A549 (cell line): ENCODE measurements around the gene FOXP1. TPM values are rescaled to one million over a fixed set of nuclear protein-coding genes. Genes with fewer than 3 reads are reported as not detected.

ENCODE experiments used
- ATAC-seq, 2 experiments: fragments of 200-7000 bp in 1 of 2; fragments of >200 bp in 1 of 2; cut with Nextera tagmentation in 1 of 2; cut with Tn5 transposase in 1 of 2; 3 replicates each; pipeline versions ENCODE4 v1.8.0 to v1.9.1; 2018 to 2020; ENCODE audit warnings: mild to moderate bottlenecking in 1 of 2, moderate library complexity in 1 of 2
- CTCF ChIA-PET: fragments of 300-600 bp; sonication (Branson Sonifier 250); formaldehyde crosslinking; extraction: SDS; loops from one replicate; lab custom pipeline; 2021; ENCODE audit warnings: antibody characterized with exemption, inconsistent platforms; lab: Yijun Ruan, JAX
- POLR2A ChIA-PET: fragments of 350-600 bp; formaldehyde crosslinking; extraction: SDS; loops from one replicate; lab custom pipeline; 2021; ENCODE audit warnings: antibody characterized with exemption, inconsistent platforms; lab: Yijun Ruan, JAX
- DNase-seq, 2 experiments: peaks; one replicate each; pipeline versions ENCODE4 v3.0.0 to v3.0.0-alpha.2; 2011 to 2016; ENCODE audit warnings: low read depth in 1 of 2, low spot score in 1 of 2
- FAIRE-seq: peaks from 2 replicates; lab custom pipeline; 2011; peaks lifted over from hg19 to GRCh38; lab: Jason Lieb, UNC
- H3K27ac ChIP-seq, 2 experiments: fragments of >200 bp; sonication (Bioruptor Twin); formaldehyde crosslinking; 3 replicates each; pipeline ENCODE4 v1.5.1; 2016 to 2017
- H3K4me1 ChIP-seq: fragments of >200 bp; sonication (Bioruptor Twin); formaldehyde crosslinking; 3 replicates; pipeline ENCODE4 v1.6.1; 2016
- H3K4me2 ChIP-seq: fragments of >200 bp; sonication (Bioruptor Twin); formaldehyde crosslinking; 3 replicates; pipeline ENCODE4 v1.6.1; 2016
- H3K4me3 ChIP-seq: fragments of >200 bp; sonication (Bioruptor Twin); formaldehyde crosslinking; 3 replicates; pipeline ENCODE4 v1.5.1; 2016
- H3K9me3 ChIP-seq: fragments of >200 bp; sonication (Bioruptor Twin); formaldehyde crosslinking; 3 replicates; pipeline ENCODE4 v1.6.1; 2016
- CEBPB ChIP-seq, 2 experiments: fragments of >200 bp in 1 of 2; sonication (Bioruptor Twin) in 1 of 2; formaldehyde crosslinking in 1 of 2; IDR thresholded peaks; 2 replicates each; pipeline ENCODE4 v1.6.1; 2012 to 2016
- CTCF ChIP-seq: fragments of >200 bp; sonication (Bioruptor Twin); formaldehyde crosslinking; IDR thresholded peaks from 3 replicates; pipeline ENCODE4 v1.5.1; 2016
- FOSL2 ChIP-seq, 2 experiments: fragments of 450-650 bp in 1 of 2; fragments of >200 bp in 1 of 2; sonication (Bioruptor Twin) in 1 of 2; formaldehyde crosslinking; IDR thresholded peaks; 2 replicates each; pipeline versions ENCODE4 v1.5.0 to v1.6.1; 2016 to 2020; ENCODE audit warnings: mild to moderate bottlenecking in 1 of 2, moderate library complexity in 1 of 2
- FOXS1 ChIP-seq: fragments of 250-450 bp; sonication (Bioruptor Pico); IDR thresholded peaks from 2 replicates; pipeline ENCODE4 v1.5.0; 2020; ENCODE audit warnings: mild to moderate bottlenecking, moderate library complexity
- GATA3 ChIP-seq: IDR thresholded peaks from 2 replicates; pipeline ENCODE4 v1.6.1; 2012; ENCODE audit warnings: borderline replicate concordance
- MYC ChIP-seq: IDR thresholded peaks from 2 replicates; pipeline ENCODE4 v1.6.1; 2012; ENCODE audit warnings: mild to moderate bottlenecking, inconsistent platforms, low read length, improper control_type of control experiment, borderline replicate concordance
- REST ChIP-seq: fragments of 200-600 bp; sonication (generic); IDR thresholded peaks from 2 replicates; pipeline ENCODE4 v1.6.1; 2016; ENCODE audit warnings: antibody characterized with exemption, mild to moderate bottlenecking, moderate library complexity
- TP53 ChIP-seq: fragments of 250-450 bp; sonication (Bioruptor Pico); IDR thresholded peaks from 2 replicates; pipeline ENCODE4 v1.5.0; 2021; ENCODE audit warnings: mild to moderate bottlenecking, moderate library complexity
- ZNF302 ChIP-seq: fragments of 250-450 bp; sonication (Bioruptor Pico); IDR thresholded peaks from 2 replicates; pipeline ENCODE4 v1.9.0; 2021; ENCODE audit warnings: inconsistent platforms, mild to moderate bottlenecking, moderate library complexity
- WGBS: methylation state at CpG from one replicate; pipeline ENCODE4 v1.1.6; 2017; ENCODE audit errors: missing lambda C conversion rate; 5-methylcytosine and 5-hydroxymethylcytosine counted together
- polyA plus RNA-seq, 4 experiments: library from polyadenylated mRNA; depleted of rRNA in 3 of 4; stranded (reverse); fragments of >200 nt; fragmentation: RNase III in 1 of 4; extraction: RNeasy Plus Mini Kit Qiagen cat#74134 plus additional on column Dnase treatment in 1 of 4; gene quantifications; 2 replicates in 3 of 4; 3 replicates in 1 of 4; pipeline ENCODE4 v1.2.3, GENCODE V29; 2011 to 2017

FOXP1 gene
- polyA plus RNA-seq, 2 of the 4 experiments (the other 2 are of a cell fraction), result 12.8 to 13.9 TPM

- TF ChIP-seq REST (no peak), ZNF302 (no peak), CTCF (no peak), MYC (no peak)
Observed at GRCh38 chr3:71537211-71537611, 46.3 kb downstream of the FOXP1 start (continued).

GRCh38 chr3:71536376-71536965 is 47.1 kb downstream of the FOXP1 start:
- H3K9me3 ChIP-seq, result no peaks in the 10 kb centered on the region
- TF ChIP-seq GATA3, result no peak
- 0 out of 2 replicates have a peak, but pooled peaks have one; percentile 11 for TF ChIP-seq FOSL2 (IDR thresholded peaks at IDR 0.05)
- peak; percentile 29; the same call in 1 of the 2 replicates for TF ChIP-seq FOSL2 (CRISPR knock-in tag; IDR thresholded peaks at IDR 0.05)
- DNase-seq, result no peak
- H3K4me3 ChIP-seq, result no peak overlapping the region
- peak overlapping the region; percentile 63 for H3K4me2 ChIP-seq
- WGBS, result 61% methylated on average over 7 of the region's 7 CpGs
- CTCF ChIA-PET, result interaction anchor here (0.9 kb wide), 1 partner anchor 10 kb away, joined by 3 read pairs; no protein-coding TSS in a partner anchor
- H3K27ac ChIP-seq, result peak overlapping the region; percentile 68 to 90
- ATAC-seq, result peak; percentile 52 to 55; a peak in 4 of 6 replicates
- peaks cover 54% of the 10 kb centered on the region for H3K4me1 ChIP-seq
- POLR2A ChIA-PET, result interaction anchor here (0.5 to 1.9 kb wide), 3 partner anchors 26 to 46 kb away, joined by 3 to 16 read pairs (median 7); partner anchors contain the start of gene FOXP1
- no peak for FAIRE-seq

GRCh38 chr3:71533588-71533987 is 49.9 kb downstream of the FOXP1 start:
- POLR2A ChIA-PET, result interaction anchor here (0.7 to 1.2 kb wide), 2 partner anchors 22 to 50 kb away, joined by 3 read pairs; partner anchors contain the start of gene FOXP1
- Histone ChIP-seq H3K4me1 (peaks cover 56% of the 10 kb centered on the region), H3K4me3 (no peak overlapping the region)
- ATAC-seq (no peak), FAIRE-seq (no peak)
- TF ChIP-seq FOXS1 (no peak), CEBPB (IDR thresholded peaks at IDR 0.05) (peak in 1 of 2 experiments; percentile 32; a peak in 1 of 4 replicates)
- TF ChIP-seq, all 56 proteins: peak for 1
- 83% methylated on average over 4 of the region's 4 CpGs for WGBS
- Histone ChIP-seq H3K9me3 (no peaks in the 10 kb centered on the region), H3K27ac (peak overlapping the region; percentile 69 to 90; a peak in 5 of 6 replicates), H3K4me2 (peak overlapping the region; percentile 68)
- CTCF ChIA-PET, result interaction anchor here (1.0 to 1.4 kb wide), 2 partner anchors 49 to 96 kb away, joined by 3 read pairs; no protein-coding TSS in a partner anchor
- DNase-seq, result no peak

- Histone ChIP-seq H3K4me1 (peaks cover 49% of the 10 kb centered on the region), H3K27ac (peak overlapping the region; percentile 69 to 90; a peak in 5 of 6 replicates), H3K4me3 (0 out of 3 replicates have a peak overlapping the region, but pooled peaks have one; percentile 3), H3K4me2 (peak overlapping the region; percentile 68), H3K9me3 (no peaks in the 10 kb centered on the region)
- FAIRE-seq, result no peak
- peak in 1 of 2 experiments; percentile 17 for DNase-seq
- no peak for TF ChIP-seq FOSL2 (IDR thresholded peaks at IDR 0.05)
- TF ChIP-seq FOSL2 (CRISPR knock-in tag; IDR thresholded peaks at IDR 0.05), result peak; percentile 26; the same call in 1 of the 2 replicates
- TF ChIP-seq TP53 (CRISPR knock-in tag), result no peak
- 54% methylated on average over 6 of the region's 6 CpGs for WGBS
- ChIA-PET POLR2A (interaction anchor here (0.7 to 1.2 kb wide), 2 partner anchors 21 to 51 kb away, joined by 3 read pairs; partner anchors contain the start of gene FOXP1), CTCF (interaction anchor here (1.0 kb wide), 1 partner anchor 50 kb away, joined by 3 read pairs; no protein-coding TSS in a partner anchor)
- peak in 1 of 2 experiments; percentile 20; a peak in 1 of 6 replicates for ATAC-seq
Observed at GRCh38 chr3:71532639-71533395, 50.7 kb downstream of the FOXP1 start.
